HG02763 (cell line): Measurements from ENCODE around the gene ADGRL4.
A peak's percentile ranks its signal among the peaks of the same experiment; 100 is the strongest.
"Not testable (repeated sequence)": the region's sequence is repeated elsewhere in the genome, so short reads cannot be mapped to it uniquely, and the experiment has no call there.

ENCODE experiments used
- ATAC-seq: cut with Tn5 transposase; IDR thresholded peaks from one replicate; pipeline ENCODE4 v1.9.1; 2021; ENCODE audit warnings: mild to moderate bottlenecking, moderate library complexity; ENCODE audit not compliant: unreplicated experiment

The ADGRL4 gene

GRCh38 chr1:78919150-78919549 is 87.4 kb downstream of the ADGRL4 start:
- no peak for ATAC-seq

GRCh38 chr1:78918157-78918556 is 88.4 kb downstream of the ADGRL4 start:
- ATAC-seq: no peak

GRCh38 chr1:78916986-78917385 is 89.5 kb downstream of the ADGRL4 start:
- no peak for ATAC-seq

GRCh38 chr1:78913950-78914349 is 92.6 kb downstream of the ADGRL4 start:
- no peak for ATAC-seq

GRCh38 chr1:78911956-78912880 is 94.3 kb downstream of the ADGRL4 start:
- no peak for ATAC-seq

GRCh38 chr1:78902641-78903040 is 103.9 kb downstream of the ADGRL4 start:
- no peak for ATAC-seq

GRCh38 chr1:78894811-78895210 is 111.7 kb downstream of the ADGRL4 start:
- no peak for ATAC-seq

- ATAC-seq: no peak
Measured at GRCh38 chr1:78892260-78892840, 114.2 kb downstream of the ADGRL4 start.

- ATAC-seq: no peak
Measured at GRCh38 chr1:78887458-78887857, 119.1 kb downstream of the ADGRL4 start.

GRCh38 chr1:78884685-78885452 is 121.7 kb downstream of the ADGRL4 start:
- no peak for ATAC-seq

GRCh38 chr1:78880223-78880622 is 126.3 kb downstream of the ADGRL4 start:
- ATAC-seq: no peak

- not testable (repeated sequence) for ATAC-seq
Measured at GRCh38 chr1:78875986-78876385, 130.5 kb downstream of the ADGRL4 start.

GRCh38 chr1:78872801-78873200 is 133.7 kb downstream of the ADGRL4 start:
- not testable (repeated sequence) for ATAC-seq

GRCh38 chr1:78871249-78871648 is 135.3 kb downstream of the ADGRL4 start:
- no peak for ATAC-seq

- no peak for ATAC-seq
Measured at GRCh38 chr1:78869136-78869535, 137.4 kb downstream of the ADGRL4 start.

GRCh38 chr1:78864175-78864574 is 142.4 kb downstream of the ADGRL4 start:
- no peak for ATAC-seq

GRCh38 chr1:78856096-78856495 is 150.4 kb downstream of the ADGRL4 start:
- no peak for ATAC-seq

GRCh38 chr1:78855258-78855657 is 151.3 kb downstream of the ADGRL4 start:
- peak; percentile 84 for ATAC-seq

GRCh38 chr1:78854556-78854955 is 152.0 kb downstream of the ADGRL4 start:
- ATAC-seq: no peak

GRCh38 chr1:78843546-78843945 is 163.0 kb downstream of the ADGRL4 start:
- ATAC-seq: no peak

GRCh38 chr1:78843111-78843510 is 163.4 kb downstream of the ADGRL4 start:
- no peak for ATAC-seq
